Kidney (tissue), 14 donors: ENCODE results near the gene SDK1. TPM values are rescaled to one million over a fixed set of nuclear protein-coding genes. Genes with fewer than 3 reads are reported as not detected.

ENCODE experiments used
- DNase-seq, 5 donors: peaks; one replicate each; pipeline ENCODE4 v3.0.0-alpha.2; 2013 to 2020
- FAIRE-seq: peaks from 2 replicates; lab custom pipeline; 2012; peaks lifted over from hg19 to GRCh38; lab: Jason Lieb, UNC
- H3K27ac ChIP-seq, 2 donors: one replicate each; pipeline ENCODE4 v1.7.0; 2013; ENCODE audit warnings: low read depth in 2 of 2, low read length in 2 of 2, inconsistent platforms in 1 of 2
- H3K27me3 ChIP-seq: one replicate; pipeline ENCODE4 v1.7.1; 2013; ENCODE audit warnings: low read length, inconsistent platforms; ENCODE audit not compliant: control insufficient read depth, insufficient read depth
- H3K36me3 ChIP-seq, 3 donors: one replicate each; pipeline versions ENCODE4 v1.7.0 to v1.7.1; 2013; ENCODE audit warnings: low read length in 3 of 3, control low read depth in 1 of 3, inconsistent platforms in 1 of 3; ENCODE audit not compliant: insufficient read depth in 3 of 3, control insufficient read depth in 2 of 3
- H3K4me1 ChIP-seq, 3 donors: one replicate each; pipeline versions ENCODE4 v1.7.0 to v1.7.1; 2013; ENCODE audit warnings: low read length in 3 of 3, inconsistent platforms in 1 of 3, low read depth in 1 of 3; ENCODE audit not compliant: control insufficient read depth in 2 of 3, insufficient read depth in 2 of 3
- H3K4me3 ChIP-seq, 3 donors: one replicate each; pipeline versions ENCODE4 v1.7.0 to v1.8.1; 2013; ENCODE audit warnings: low read length in 3 of 3, control low read depth in 1 of 3, inconsistent platforms in 1 of 3
- H3K9ac ChIP-seq, 3 donors: one replicate each; pipeline versions ENCODE4 v1.7.0 to v1.7.1; 2013; ENCODE audit warnings: low read length in 3 of 3, control low read depth in 1 of 3, inconsistent platforms in 1 of 3
- H3K9me3 ChIP-seq, 3 donors: one replicate each; pipeline versions ENCODE4 v1.7.0 to v1.7.1; 2013; ENCODE audit warnings: low read length in 3 of 3, control low read depth in 1 of 3, inconsistent platforms in 1 of 3; ENCODE audit not compliant: control insufficient read depth in 2 of 3, insufficient read depth in 1 of 3
- CTCF ChIP-seq: IDR thresholded peaks from 3 replicates; pipeline ENCODE4 v1.5.1; 2012; ENCODE audit warnings: mild to moderate bottlenecking, moderate library complexity, borderline replicate concordance; ENCODE audit not compliant: insufficient read depth; ENCODE audit errors: extremely low read depth
- intact Hi-C: fragments of 100-400 bp; cut with DNase I; formaldehyde crosslinking; loops from one replicate; pipeline ENCODE4 v1.11.1; 2022
- polyA plus RNA-seq: library from polyadenylated mRNA; stranded (reverse); fragments of 350-450 nt; fragmentation: Illumina TruSeq; extraction: RNeasy Lipid Tissue Mini Kit (QIAGEN cat#74804); gene quantifications from one replicate; pipeline ENCODE4 v1.2.3, GENCODE V29; 2014; ENCODE audit warnings: low read depth, low replicate concordance; ENCODE audit not compliant: insufficient read depth
- total RNA-seq: library from RNA; stranded (reverse); fragmentation: NEBNext Ultra II Directional; extraction: Animal tissue kit (Norgen Biotek cat#: 25700); gene quantifications from one replicate; pipeline ENCODE4 v1.2.1, GENCODE V29; 2021
- donor health status: control.
- donor health status: control.
- donor health status: control.
- donor health status: control.
- donor health status: control.
- donor health status: DM: yes; HTN: yes; CAD: no.
- donor health status: Normal renal cell carcinoma (clear cell type).

The SDK1 gene
- total and polyA plus RNA-seq, 2 donors from 2014 or later = 2.0 to 38.3 TPM

DNA sequence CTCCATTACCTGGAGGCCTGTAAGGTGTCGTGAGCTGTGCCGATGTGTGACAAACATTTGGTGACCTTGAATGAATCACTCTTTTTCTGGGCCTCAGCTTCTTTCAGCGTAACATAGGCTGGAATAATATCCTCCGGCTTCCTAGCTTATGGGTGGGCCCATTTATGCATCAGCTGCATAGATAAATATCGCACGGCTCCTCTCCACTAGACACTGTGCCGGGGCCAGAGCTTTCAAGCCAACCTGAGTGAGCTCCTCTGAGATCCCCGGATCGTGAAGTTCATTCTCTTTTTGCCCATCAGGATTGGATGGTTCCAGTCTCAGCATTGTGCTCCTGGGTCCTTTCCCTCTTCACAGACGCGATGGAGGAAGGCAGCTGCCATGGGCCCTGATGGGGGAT is 806.8 kb downstream of the SDK1 start:
- Histone ChIP-seq H3K9ac (no peak overlapping the region), H3K4me3 (no peak overlapping the region), H3K36me3 (no peaks in the 10 kb centered on the region), H3K27me3 (no peaks in the 10 kb centered on the region), H3K27ac (no peak overlapping the region), H3K9me3 (no peaks in the 10 kb centered on the region), H3K4me1 (no peaks in the 10 kb centered on the region)
- DNase-seq (peak in 1 of 5 donors; percentile 9), FAIRE-seq (no peak)
- no peak for TF ChIP-seq CTCF
- intact Hi-C loops = no loop called here

DNA sequence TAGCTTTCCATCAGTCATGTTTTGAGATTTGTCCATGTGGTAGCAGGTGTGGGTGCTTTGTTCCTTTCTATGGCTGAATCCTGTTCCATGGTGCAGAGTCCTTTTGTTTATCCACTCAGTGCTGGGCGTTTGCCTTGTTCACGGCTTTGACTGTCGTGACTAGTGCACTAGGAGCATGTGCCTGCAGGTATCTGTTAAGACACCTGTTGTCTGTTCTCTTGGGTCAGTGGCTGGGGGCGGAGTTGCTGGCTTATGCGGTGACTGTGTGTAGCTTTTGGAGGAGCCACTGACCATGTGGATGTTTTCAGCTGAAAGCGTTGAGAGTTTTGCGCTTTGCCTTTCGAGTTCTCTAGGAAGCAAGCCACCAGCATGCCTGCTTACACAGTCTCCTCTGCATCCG is 807.9 kb downstream of the SDK1 start:
- DNase-seq (peak in 1 of 5 donors; percentile 4), FAIRE-seq (no peak)
- intact Hi-C loops = no loop called here
- no peak for TF ChIP-seq CTCF
- no peaks in the 10 kb centered on the region for H3K9me3 ChIP-seq
- no peak overlapping the region for H3K4me3 ChIP-seq
- no peaks in the 10 kb centered on the region for H3K27me3 ChIP-seq
- no peak overlapping the region for H3K9ac ChIP-seq
- H3K4me1 ChIP-seq = no peaks in the 10 kb centered on the region
- H3K27ac ChIP-seq = no peak overlapping the region
- no peaks in the 10 kb centered on the region for H3K36me3 ChIP-seq

GRCh38 chr7:4109481-4110110 is 808.5 kb downstream of the SDK1 start:
- no peaks in the 10 kb centered on the region for H3K36me3 ChIP-seq
- H3K27me3 ChIP-seq = no peaks in the 10 kb centered on the region
- peak in 1 of 5 donors; percentile 15 for DNase-seq
- H3K9ac ChIP-seq = no peak overlapping the region
- intact Hi-C loops = no loop called here
- H3K4me1 ChIP-seq = no peaks in the 10 kb centered on the region
- no peak for FAIRE-seq
- H3K4me3 ChIP-seq = no peak overlapping the region
- H3K9me3 ChIP-seq = no peaks in the 10 kb centered on the region
- TF ChIP-seq CTCF = no peak
- H3K27ac ChIP-seq = no peak overlapping the region

- intact Hi-C loops = no loop called here
- Histone ChIP-seq H3K27ac (no peak overlapping the region), H3K27me3 (no peaks in the 10 kb centered on the region), H3K4me3 (no peak overlapping the region), H3K36me3 (no peaks in the 10 kb centered on the region), H3K9ac (no peak overlapping the region), H3K9me3 (no peaks in the 10 kb centered on the region), H3K4me1 (no peaks in the 10 kb centered on the region)
- FAIRE-seq = no peak
- no peak for TF ChIP-seq CTCF
- DNase-seq = no peak
Measured at GRCh38 chr7:4110438-4110837, 809.4 kb downstream of the SDK1 start.
